GM19328 (cell line): Measurements from ENCODE around the gene RP2.

Source experiments
- ATAC-seq: cut with Tn5 transposase; IDR thresholded peaks from one replicate; pipeline ENCODE4 v1.9.1; 2021; ENCODE audit warnings: mild to moderate bottlenecking, moderate library complexity; ENCODE audit not compliant: unreplicated experiment

RP2 gene

DNA sequence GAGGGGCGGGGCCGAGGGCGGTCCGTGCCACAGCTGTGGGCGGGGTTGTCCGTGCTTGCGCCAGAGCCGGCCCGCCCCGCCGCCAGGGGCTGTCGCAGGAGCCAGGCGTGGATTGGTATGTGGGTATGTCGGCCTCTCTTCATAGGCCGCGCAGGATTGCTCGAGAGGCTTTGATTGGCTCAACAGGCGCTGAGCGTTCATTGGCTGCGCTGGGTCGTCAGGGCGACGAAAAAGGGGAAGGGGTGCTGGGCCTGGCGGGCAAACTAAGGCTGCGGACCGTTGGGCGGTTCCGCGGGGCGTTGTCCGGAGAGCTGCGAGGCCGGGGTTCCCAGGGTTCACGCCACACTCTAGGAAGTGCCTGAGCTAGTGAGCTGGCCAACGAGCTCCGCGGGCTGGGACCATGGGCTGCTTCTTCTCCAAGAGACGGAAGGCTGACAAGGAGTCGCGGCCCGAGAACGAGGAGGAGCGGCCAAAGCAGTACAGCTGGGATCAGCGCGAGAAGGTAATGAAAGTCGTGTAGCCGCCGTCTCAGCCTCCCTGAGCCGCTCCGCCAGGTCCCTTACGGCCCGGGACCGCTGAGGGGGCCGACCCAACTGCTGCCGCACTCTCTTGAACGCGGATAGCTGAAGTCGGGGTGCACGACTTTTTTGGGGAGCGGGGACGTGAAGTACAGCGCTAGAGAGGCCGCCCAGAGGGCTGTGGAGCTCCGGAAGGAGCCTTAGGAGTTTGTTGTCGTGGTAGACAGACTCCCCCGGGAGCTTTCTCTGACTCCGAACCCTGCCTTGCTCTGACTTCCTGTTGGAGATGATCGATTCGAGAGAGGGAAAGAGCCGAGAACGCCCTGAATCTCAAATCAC lies at the start of gene RP2:
RP2 (plus strand) TSS at position 343 of the 857 bp plus-strand sequence; CDS start at position 401, 58 bp downstream.
- peak; percentile 88 for ATAC-seq

DNA sequence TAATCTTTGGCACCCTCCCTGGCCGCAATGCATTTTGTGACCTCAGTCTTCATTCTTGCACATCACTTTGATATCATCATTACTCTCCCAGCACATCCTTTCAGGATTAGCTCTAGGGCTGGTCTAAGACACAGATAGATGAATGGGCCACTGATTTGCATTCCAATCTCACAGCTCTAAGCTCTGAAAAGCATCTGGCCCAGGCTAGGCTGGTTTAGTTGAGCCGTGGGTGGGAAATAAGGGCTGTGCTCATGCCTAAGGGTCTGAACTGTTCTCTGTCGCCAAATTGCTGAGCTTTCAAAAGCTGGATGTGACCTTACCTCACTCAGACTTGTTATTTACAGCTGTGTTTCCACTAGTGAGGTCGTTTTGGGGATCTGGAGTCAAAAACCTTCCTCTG lies 47.9 kb upstream of the RP2 start:
- ATAC-seq = no peak

DNA sequence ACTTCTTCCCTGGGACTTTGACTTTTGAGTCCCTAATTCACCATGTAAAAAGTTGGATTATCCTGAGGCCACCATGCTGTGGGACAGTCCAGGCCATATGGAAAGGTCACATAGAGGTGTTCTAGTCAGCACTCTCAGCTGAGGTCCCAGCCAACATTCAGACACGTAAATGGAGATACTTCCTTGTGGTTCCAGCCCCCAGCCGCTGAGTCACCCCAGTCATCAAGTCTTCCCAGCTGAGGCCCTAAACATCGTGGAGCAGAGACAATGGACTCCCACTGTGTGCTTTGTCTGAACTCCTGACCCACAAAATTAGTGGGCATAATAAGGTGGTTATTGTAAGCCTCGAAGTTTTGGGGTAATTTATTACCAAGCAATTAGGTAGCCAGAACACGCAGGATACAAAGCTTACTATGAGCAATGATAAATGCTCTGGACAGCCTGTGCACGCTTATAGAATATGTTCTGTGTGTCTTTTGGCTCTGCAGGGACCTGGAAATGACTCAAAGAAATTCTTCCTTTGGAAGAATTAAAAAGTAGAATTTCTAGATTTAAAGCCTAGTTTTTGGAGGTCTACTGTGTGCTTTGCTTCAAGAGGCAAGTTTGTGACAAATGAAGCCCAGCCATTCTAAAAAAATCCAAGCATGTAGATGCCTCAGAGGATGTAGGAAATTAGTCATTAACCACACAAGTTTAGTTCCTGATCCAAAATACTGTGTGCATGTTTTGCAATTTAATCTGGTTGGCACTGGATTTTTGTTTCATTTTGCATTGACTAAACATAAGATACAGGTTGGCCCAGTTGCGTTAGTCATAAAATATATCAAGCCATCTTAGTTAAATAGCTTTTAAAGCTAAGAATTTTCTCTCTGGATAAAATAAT lies 44.7 kb upstream of the RP2 start:
- ATAC-seq = no peak

DNA sequence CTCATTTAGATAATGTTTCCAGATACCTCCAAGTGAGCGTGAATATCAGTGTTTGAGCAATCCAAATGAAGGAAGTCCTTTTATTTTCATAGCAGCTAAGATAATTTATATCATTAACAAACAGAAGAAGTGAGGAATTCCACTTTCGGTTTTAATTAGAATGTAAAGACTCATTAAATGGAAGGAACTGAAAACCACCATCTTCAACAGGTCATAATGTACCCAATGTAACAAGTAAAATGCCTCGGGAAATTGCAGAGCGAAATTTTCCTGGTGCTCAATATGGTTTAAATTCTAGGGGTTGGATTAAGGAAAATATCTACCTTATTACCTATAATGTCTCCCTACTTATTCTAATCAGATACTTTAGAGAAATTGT lies 44.0 kb upstream of the RP2 start:
- ATAC-seq = no peak

DNA sequence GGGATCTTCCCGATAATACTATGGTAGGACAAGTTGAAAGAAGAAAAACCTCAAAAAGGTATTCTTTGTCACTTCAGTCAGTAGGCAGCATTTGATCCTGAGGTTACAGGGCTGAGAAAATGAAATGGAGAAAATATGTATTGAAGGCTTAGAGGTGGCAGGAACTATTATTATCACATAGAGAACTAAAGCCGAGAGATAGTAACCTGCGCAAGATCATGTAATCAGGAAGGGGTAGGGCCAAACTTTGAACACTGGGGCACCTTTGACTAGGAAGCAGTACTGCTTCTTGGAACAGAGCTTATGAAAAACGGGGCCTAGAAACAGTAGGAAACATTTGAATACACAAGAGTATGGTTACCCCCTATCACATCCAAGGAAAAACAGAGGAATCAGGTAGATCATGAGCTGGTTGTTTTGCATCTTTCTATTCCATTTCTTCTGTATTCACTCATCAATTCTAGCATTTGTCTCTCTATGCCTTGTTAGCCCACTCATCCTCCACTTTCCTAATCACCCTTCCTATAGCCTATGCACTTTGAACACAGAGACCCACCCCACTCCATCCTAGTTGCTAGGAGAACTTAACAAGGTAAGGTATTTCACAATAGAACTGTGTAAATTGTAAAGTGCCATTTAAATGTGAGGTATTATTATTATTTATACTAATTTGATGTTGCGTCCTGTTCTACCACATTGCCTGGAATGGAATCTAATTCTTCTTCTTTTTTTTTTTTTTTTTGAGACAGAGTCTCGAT lies 43.3 kb upstream of the RP2 start:
- ATAC-seq = no peak

DNA sequence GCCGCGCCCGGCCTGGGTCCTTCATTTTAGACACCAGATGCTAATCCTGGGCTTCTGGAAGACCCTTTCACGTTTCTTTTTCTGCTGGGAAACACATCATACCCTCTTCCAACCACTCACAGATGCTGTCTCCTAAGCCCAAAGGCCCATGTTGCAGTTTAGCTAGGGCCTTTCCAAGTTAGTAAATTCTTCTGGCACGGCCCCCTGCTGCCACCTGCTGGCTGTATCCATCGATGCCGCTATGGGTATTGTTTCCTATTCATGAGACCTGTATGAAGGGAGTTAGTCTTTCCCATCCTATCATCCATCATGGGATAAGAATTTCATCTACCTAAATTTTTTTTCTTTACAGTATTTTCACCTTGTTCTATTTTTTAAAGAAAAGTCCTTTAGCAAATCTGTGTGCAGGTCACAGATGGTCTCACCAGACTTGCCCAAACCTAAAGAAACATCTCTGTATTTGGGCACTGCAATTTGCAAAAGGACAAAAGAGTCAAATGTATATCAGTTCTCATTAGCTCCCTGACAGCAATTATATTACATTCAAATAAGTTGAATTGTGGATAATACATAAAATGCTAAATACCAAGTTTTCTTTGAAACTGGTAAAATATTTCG lies 40.2 kb upstream of the RP2 start:
- ATAC-seq = no peak

DNA sequence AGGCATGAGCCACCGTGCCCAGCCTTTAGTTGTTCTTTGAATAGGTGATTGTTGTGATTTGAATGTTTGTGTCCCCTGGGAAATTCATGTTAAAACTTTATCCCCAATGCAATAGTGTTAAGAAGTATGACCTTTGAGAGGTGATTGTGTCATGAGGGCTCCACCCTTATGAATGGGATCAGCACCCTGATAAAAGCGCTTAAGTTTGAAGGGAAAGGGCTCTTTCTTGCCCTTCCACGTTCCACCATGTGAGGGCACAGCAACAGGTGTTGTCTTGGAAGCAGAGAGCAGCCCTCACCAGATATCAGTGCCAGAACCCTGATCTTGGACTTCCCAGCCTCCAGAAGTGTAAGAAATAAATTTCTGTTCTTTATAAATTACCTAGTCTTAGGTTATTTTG lies 33.7 kb upstream of the RP2 start:
- no peak for ATAC-seq

DNA sequence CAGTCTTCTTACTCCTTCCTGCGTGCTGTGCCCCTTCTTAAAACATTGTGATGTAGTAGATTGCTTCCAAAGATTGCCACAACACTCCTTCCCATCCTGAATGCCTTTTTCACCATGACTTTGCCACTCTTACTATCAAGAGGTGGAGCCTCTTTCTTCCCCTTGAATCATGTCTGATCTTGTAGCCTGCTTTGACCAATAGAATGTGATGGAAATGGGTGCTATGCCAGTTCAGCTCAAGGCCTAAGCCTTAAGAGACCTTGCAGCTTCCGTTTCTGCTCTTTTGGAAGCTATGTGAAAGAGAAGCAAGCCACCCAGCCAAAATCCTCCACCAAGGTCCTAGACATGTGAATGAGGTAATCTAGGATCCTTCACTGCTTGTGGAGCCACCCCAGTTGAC lies 31.6 kb upstream of the RP2 start:
- no peak for ATAC-seq

DNA sequence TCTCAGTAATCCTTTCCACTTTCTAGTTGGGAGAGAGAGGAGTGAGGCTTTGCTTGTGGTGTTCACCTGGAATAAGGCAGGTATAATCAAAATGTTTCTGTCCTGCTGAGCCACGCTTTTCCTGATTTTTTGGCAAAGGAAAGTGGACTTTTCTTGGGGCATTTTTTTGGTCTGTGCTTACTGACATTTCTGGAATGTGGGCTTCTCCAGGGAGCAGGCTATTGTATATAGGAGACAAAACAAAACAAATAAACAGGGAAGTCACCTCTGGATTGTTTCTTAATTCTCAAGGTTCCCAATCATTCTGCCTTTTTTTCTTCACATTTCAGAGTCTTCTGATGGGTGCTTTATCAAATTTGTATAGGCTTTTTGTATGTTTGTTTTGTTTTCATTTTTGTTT lies 25.7 kb upstream of the RP2 start:
- no peak for ATAC-seq

DNA sequence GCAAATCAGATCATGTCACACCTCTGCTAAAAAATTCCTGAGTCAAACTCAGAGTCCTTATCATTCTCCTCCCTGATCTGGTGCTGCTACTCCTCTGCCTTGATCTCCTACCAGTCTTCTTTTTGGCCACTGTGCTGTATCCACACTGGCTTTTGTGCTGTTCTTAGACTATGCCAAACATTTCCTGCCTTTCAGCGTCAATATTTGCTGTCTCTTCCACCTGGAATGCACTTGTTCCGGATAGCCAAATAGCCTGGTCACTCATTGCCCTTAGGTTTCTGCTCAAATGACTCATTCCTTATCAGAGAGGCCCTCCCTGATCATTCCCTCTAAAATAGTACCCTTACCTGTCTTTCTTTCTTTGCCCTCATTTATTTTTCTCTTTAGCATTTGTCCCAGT lies 24.4 kb upstream of the RP2 start:
- ATAC-seq = no peak

DNA sequence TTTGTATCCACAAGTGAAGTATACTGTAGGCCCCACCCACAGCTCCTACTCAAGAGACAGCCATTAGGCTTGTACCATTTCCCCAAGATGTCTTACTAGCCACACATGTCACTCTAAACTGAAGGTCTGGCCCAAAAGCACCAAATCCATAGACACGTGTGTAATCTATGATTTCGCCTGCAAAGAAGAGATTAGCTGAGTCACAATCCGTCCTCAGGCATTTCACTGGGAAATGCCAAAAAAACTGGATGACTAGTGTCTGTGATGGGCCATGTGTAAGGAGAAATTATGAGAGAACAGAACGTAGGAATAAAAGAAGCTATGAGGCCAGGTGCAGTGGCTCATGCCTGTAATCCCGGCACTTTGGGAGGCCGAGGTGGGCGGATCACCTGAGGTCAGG lies 21.9 kb upstream of the RP2 start:
- no peak for ATAC-seq

DNA sequence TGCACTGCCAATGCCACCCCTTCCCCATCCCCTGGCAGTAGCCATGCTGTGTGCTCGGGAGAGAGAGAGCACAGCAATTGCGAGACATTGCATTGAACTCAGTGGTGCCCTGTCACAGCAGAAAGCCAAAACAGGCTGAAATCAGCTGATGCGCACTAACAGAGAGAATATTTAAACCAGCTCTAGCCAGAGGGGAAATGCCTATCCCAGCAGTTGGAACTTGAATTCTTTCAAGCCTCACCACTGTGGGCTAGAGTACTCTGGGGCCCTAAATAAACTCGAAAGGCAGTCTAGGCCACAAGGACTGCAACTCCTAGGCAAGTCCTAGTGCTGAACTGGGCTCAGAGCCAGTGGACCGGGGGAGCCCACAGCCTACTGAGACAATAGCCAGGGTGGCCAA lies 17.7 kb upstream of the RP2 start:
- no peak for ATAC-seq

DNA sequence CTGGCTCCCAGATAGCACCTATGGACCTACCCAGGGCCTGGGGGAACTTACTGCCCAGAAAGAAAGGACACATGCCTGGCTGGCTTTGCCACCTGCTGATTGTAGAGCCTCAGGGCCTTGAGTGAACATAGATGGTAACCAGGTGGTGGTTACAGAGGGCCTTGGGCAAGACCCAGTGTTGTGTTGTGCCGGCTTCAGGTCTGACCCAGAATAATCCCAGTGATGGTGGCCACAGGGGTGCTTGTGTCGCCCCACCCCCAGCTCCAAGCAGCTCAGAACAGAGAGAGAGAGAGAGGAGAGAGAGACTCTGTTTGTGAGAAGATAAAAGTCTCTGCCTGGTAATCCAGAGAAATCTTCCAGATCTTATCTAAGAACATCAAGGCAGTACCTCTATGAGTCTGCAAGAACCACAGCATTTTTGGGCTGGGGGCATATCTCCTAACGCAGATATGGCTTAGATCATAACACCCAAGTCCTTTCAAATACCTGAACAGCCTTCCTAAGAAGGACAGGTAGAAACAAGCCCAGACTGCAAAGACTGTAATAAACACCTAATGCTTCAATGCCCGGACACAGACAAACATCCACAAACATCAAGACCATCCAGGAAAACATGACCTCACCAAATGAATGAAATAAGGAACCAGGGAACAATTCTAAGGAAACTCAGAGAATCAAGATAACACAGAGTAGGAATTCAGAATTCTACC lies 16.3 kb upstream of the RP2 start:
- no peak for ATAC-seq

DNA sequence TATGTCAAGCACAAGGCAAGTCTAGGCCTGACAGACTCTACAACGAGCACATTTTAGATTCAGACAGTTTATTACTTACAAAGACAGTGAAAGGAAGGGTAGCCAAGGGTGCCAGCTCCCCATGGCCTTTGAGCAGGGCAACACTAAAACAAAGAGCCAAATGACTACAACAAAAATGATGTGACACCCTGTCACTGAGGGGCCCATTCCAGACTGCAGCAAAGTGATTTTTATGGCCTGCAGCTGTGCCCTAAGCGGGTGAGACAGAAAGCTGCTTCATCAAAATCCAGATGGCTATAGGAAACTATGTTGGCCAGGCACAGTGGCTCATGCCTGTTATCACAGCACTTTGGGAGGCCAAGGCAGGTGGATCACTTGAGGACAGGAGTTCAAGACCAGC lies 13.4 kb upstream of the RP2 start:
- no peak for ATAC-seq

DNA sequence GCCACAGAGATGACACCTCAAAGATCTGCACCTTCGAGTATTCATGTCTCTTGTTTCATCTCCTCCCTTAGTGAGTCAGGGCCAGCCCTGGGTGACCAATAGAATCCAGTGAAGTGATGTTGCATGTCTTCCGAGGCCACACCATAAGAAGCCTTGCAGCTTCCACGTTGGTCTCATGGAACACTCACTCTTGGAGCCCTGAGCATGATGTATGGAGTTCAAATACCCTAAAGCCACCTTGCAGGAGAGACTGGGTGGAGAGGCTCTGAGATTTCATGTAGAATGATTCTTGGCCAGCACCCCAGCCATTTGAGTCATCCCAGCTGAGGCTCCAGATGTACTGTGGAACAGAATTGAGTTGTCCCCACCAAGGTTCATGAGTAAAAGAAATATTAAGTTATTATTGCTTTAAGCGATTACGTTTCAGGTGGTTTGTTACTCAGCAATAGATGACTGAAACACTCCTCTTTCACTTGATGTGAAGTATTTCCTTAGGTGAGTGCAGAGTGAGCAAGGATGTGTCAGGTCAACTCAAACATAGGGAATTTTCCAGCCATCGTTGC lies 5.0 kb upstream of the RP2 start:
- ATAC-seq = no peak

DNA sequence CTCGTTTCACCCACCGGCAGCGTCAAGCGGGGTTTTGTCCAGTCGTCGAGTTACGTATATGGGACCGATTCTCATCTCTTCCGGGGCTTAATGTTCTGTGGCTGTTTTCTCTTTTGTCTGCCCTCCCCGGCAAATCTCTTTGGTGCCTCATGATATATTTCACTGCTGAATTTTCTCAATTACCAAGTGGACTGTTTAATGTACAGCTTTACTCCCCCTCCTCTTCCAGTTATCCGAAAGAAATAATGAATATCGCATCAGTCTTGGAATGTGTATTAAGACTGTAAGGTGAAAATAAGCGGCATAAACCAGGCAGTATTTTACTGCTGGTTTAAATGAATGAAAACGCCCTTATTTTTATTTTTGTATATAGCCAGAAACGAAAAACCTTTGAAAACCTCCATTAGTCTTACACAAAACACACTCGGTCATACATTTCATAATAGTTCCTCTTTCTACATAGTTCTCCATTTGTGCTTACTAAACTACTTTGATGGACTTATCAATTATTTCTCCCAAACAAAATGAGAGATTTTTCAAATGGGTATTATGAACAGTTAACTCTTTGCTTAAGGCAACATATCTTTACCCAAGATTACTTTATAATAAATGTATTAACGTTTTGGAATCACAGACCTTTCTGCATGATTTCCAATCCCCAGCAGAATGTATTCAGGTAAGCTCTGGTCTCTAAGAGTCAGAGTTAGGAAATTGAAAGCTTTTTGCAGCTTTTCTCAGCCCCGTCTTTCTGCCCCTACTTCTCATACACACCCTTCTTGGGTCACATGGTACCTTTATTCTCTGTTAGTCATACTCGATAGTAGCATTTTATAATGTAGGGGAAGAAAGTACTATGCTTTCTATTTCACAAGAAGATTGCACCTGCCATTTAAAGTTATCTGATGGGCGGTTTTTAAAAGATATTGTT lies 979 bp downstream of the RP2 start:
- no peak for ATAC-seq

DNA sequence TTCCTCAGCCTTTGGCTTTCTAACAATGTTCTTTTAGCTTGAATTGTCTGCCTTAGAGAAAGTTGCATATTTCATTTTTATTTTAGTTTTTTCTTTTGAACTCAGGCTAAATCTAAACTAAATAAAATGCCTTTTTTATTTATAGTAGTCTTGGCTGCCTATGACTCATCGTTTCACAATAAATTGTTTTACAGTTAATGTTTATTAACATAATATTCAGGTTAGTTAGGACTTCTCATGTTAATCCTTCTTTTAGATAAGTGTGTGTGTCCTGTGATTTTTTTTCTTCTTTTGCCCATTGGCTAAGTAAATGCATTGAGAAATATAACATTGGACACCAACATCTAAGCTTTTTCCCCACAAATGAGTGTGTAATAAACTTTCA lies 1.6 kb downstream of the RP2 start:
- no peak for ATAC-seq

DNA sequence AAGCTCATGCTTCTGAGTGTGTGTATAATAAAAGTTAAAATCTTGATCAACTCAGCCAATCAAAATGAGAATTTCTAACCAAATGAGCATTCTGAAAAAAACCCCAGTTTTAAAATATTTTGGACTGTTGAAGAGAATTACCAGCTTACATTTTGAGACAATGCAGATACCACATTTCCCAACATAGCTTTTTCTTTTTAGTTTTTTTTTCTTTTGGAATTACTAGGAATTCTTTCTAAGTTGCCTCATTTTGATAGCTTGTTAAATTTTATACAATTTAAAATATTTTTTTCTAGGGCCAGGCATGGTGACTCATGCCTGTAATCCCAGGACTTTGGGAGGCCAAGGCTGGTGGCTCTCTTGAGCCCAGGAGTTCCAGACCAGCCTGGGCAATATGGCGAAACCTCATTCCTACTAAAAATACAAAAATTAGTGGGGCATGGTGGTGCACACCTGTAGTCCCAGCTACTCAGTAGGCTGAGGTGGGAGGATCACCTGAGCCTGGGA lies 2.2 kb downstream of the RP2 start:
- no peak for ATAC-seq

DNA sequence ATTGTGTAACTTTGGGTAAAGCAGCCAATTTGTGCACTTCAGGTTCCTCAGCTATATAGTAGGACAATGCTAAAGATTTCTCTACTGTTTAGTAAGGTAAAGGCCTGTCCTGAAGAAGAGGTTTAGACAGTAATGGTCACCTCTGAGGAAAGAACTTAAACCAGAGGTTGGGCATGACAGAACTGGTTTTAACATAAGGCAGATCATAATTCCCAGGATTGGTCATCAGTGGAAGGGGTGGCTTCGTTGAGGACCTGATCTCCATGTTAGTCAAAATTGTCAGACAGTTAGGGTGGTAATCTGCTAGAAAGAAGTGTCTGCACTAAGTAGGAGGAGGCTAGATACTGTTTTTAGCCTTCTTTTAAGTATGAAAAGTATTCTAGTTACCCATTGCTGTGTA lies 4.1 kb downstream of the RP2 start:
- ATAC-seq = no peak
